ENCODE results near the gene EEF2KMT. TPM values are rescaled to one million over a fixed set of nuclear protein-coding genes. Genes with fewer than 3 reads are reported as not detected.
"Not testable (repeated sequence)": the region's sequence is repeated elsewhere in the genome, so short reads cannot be mapped to it uniquely, and the experiment has no call there.

EEF2KMT gene
- total RNA-seq, 2 donors from 2014 or later = 5.4 to 7.5 TPM

- ATAC-seq (no peak), DNase-seq (no peak)
- intact Hi-C loops (cut with DNase I) = no loop called here
Observed at GRCh38 chr16:5054876-5055865, 42.4 kb downstream of the EEF2KMT start.

DNA sequence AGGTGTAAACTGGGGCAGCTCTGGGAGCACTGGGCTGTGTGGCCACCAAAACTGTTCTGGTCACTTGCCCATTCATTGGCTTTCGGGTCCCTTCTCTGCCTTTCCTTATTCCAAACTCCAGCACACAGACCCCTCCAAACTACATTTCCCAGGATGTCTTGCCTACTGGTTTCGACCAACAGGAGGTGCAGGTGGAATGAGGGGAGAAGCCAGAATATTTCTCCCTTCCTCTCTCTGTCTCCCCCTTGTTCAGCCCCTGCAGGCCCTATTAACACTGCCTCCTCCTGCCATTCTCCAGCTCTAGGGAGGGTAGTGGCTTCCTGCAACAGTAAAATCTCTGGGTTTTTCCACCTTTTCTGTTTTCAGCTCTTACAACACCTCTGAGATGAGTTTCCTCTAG lies 50.7 kb downstream of the EEF2KMT start:
- ATAC-seq (no peak), DNase-seq (no peak)
- intact Hi-C loops (cut with DNase I) = no loop called here

DNA sequence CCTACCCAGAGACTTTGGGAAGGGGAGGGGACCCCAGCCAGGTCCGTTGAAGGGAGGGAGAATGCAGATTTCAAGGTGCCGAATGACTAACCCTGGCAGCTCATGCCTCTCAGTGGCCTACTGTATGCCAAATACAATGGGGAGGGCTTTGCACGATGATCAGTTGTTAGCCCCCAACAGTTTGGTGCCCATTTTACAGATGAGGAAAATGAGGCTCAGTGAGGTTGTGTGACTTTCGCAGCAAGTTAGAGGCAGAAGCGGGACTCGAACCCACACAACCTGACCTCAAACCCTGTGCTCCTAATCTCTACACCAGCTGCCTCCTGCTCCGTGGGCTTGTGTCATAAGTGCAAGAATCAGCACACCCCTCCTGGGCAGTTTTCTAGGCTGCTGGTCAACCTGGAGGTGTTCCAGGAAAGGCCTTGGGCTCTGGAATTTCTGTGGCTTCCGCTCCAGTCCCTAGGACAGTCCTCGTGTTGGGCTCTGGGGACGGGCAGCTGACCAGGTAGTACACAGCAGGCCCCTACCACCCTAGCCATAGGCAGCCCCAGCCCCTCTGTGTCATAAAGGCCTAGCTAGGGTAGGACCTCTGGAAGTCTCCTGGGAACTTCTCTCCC lies 52.0 kb downstream of the EEF2KMT start:
- DNase-seq (no peak), ATAC-seq (no peak)
- intact Hi-C loops (cut with DNase I) = no loop called here

DNA sequence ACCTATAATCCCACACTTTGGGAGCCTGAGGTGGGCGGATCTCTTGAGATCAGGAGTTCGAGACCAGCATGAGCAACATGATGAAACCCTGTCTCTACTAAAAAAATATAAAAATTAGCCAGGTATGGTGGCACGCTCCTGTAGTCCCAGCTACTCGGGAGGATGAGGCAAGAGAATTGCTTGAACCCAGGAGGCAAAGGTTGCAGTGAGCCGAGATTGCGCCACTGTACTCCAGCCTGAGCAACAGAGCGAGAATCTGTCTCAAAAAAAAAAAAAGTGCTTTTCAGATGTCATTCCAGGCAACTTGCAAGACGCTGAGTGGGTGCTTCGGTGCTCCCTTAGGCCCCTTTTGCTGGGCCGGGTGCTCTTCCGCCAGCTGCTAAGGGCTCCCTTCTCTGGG lies 53.0 kb downstream of the EEF2KMT start:
- ATAC-seq; intact Hi-C loops (cut with DNase I); DNase-seq: not testable (repeated sequence)

- intact Hi-C loops (cut with DNase I) = no loop called here
- ATAC-seq = no peak
- no peak for DNase-seq
Observed at GRCh38 chr16:5044011-5044540, 53.5 kb downstream of the EEF2KMT start.

DNA sequence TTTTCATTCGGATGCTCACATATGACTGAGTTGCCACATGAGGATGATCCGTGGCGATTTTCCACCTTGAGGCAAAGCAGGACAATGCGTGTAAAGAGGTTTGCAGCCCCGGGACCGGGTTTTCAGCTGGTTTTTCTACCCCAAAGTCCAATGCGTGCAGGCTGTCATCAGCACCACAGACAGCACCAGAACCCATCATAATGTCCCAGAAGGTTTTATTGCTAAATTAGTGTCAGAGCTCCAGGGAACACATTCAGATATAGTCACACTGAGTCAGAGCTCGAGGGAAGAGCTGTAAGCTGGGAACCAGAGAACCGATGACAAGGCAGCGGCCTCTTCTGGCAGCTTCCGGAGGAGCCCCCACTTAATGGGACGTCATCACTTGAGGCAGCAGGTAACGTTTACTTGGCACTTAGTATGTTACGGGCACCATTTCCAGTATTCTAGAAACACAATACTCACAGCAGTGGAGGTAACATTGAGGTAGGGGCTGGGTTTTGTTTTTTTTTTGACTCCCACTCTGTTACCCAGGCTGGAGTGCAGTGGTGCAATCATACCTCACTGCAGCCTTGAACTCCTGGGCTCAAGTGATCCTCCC lies 54.9 kb downstream of the EEF2KMT start:
- no peak for ATAC-seq
- no peak for DNase-seq
- intact Hi-C loops (cut with DNase I) = no loop called here

DNA sequence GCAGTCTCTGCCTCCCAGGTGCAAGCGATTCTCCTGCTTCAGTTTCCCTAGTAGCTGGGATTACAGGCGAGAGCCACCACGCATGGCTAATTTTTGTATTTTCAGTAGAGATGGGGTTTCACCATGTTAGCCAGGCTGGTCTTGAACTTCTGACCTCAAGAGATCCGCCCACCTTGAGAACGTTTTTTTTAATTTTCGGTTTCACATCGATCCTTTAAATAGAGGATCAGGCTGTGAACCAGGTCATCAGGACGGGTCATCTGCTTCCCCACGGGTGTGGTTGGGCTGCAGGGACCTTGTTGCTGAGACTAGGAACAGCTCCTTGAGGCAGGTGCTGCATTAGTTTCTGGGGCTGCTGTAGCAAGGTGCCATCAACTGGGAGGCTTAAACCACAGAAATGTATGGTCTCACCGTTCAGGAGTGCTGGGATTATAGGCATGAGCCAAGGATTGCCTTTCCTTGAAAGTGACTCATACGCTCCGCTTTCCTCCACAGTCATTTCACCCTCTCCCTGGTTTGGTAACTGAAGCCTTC lies 55.9 kb downstream of the EEF2KMT start:
- no peak for ATAC-seq
- intact Hi-C loops (cut with DNase I) = no loop called here
- DNase-seq = no peak

DNA sequence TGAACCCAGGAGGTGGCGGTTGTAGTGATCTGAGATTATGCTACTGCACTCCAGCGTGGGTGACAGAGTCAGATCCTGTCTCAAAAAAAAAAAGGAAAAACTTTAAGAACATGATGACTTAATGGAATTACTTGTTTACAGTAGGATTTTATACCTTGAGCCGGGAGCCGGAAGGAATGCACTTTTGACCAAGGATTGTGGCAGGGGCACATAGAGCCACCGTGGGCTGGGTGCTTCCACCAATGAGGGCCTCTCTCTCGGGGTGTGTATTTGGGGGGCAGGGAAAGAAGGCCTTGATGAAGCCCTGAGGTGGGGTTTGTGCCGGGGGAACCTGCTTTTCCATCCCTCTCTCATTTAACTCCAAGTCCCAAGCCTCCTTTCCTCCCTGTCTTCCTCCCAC lies 57.1 kb downstream of the EEF2KMT start:
- intact Hi-C loops (cut with DNase I) = no loop called here
- ATAC-seq = no peak
- no peak for DNase-seq

GRCh38 chr16:5036228-5037156 lies 61.1 kb downstream of the EEF2KMT start:
- DNase-seq = no peak
- ATAC-seq = no peak
- intact Hi-C loops (cut with DNase I) = no loop called here

- DNase-seq (no peak), ATAC-seq (no peak)
- intact Hi-C loops (cut with DNase I) = no loop called here
Observed at GRCh38 chr16:5035909-5036227, 61.7 kb downstream of the EEF2KMT start.

Other genes starting within 250 kb of the EEF2KMT start
- 10 to 100 TPM in 1 of 2 donors, 1 to 10 TPM in 1; 6.1 to 15.8 TPM for gene PPL, start 160.6 kb downstream of the EEF2KMT start, total RNA-seq
- 1 to 10 TPM in 1 of 2 donors, under 1 TPM in 1; 0.58 to 2.3 TPM for gene SEC14L5, start 139.5 kb downstream of the EEF2KMT start, total RNA-seq
- 1 to 10 TPM; 6.8 to 8.4 TPM for gene NAGPA, start 63.9 kb downstream of the EEF2KMT start, total RNA-seq
- gene C16orf89, start 31.8 kb downstream of the EEF2KMT start, total RNA-seq = 10 to 100 TPM in 1 of 2 donors, 1 to 10 TPM in 1; 6.6 to 19.4 TPM
- 10 to 100 TPM; 11.0 to 11.8 TPM for gene ALG1, start 26.0 kb downstream of the EEF2KMT start, total RNA-seq

Data from left cardiac atrium (tissue), 4 donors.